HG03439 (cell line): ENCODE data around the gene ZFYVE28.
"Not testable (repeated sequence)": the region's sequence is repeated elsewhere in the genome, so short reads cannot be mapped to it uniquely, and the experiment has no call there.

Experiments
- ATAC-seq: cut with Tn5 transposase; IDR thresholded peaks from one replicate; pipeline ENCODE4 v1.9.1; 2021; ENCODE audit warnings: mild to moderate bottlenecking, moderate library complexity; ENCODE audit not compliant: unreplicated experiment

ZFYVE28 gene

DNA sequence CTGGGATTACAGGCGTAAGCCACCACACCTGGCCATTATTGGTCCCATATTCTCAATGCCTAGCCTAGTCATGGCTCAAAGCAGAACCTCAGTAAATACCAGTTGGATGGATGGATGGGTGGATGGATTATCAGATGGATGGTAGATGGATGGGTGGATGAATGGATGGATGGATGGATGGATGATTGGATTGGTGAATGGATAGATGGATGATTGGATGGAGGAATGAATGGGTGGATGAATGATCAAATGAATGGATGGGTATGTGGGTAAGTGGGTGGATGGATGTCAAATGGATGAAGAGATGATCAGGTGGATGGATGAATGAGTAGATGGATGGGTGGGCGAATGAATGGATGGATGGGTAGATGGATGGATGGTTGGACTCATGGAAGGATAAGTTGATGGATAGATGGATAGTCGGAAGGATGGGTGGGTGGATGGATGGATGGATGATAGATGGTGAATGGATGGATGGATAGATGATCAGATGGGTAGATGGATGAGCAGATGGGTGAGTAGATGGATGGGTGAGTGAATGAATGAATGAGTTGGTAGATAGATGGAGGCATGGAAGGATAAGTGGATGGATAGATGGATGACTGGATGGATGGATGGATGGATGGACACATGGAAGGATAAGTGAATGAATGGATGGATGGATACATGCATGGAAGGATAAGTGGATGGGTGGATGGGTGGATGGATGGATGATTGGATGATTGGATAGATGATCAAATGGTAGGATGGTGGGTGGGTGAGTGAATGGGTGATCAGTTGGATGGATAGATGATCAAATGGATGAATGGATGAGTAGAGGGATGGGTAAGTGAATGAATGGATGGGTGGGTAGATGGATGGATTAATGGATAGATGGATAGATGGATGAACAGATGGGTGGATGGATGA is 28.5 kb upstream of the ZFYVE28 start:
- ATAC-seq: no peak

- ATAC-seq: no peak
Observed at GRCh38 chr4:2445571-2445970, 27.1 kb upstream of the ZFYVE28 start.

- no peak for ATAC-seq
Observed at GRCh38 chr4:2445130-2445529, 26.7 kb upstream of the ZFYVE28 start.

DNA sequence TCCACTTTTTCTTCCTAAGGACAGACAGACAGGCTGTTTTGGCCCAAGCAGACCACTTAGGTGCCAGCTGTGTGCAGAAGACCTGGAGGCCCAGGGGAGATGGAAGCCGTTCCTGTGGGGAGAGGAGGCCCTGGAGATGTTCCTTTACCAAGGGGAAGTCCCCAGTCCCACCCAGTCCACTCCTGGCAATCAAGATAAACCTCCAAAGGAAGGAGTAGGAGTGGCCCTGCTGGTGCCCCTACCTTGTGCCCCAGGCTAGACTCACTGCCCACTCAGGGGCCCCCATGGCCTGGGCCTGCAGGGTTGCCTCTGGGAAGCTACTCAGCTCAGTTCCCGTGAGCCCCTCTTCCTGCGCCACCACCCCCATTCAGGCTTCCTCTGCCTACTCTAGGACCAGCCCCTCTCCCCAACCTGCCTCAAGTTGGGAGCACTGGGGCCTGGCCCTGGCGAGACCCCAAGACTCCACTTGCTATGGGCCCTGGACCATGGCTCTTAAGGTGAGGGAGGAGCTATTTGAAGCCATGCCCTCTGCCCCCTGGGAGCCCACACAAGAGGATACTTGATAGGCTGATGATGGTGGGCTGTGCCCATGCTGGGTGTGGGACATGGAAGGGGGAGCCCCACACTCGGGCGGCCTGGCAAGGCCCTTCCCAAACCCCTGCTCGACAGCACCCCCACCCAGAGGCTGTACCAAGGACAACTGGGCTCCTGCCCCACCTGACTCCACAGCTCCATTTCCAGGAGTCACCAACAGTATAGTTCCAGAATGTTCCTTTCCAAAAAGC is 25.7 kb upstream of the ZFYVE28 start:
- no peak for ATAC-seq

DNA sequence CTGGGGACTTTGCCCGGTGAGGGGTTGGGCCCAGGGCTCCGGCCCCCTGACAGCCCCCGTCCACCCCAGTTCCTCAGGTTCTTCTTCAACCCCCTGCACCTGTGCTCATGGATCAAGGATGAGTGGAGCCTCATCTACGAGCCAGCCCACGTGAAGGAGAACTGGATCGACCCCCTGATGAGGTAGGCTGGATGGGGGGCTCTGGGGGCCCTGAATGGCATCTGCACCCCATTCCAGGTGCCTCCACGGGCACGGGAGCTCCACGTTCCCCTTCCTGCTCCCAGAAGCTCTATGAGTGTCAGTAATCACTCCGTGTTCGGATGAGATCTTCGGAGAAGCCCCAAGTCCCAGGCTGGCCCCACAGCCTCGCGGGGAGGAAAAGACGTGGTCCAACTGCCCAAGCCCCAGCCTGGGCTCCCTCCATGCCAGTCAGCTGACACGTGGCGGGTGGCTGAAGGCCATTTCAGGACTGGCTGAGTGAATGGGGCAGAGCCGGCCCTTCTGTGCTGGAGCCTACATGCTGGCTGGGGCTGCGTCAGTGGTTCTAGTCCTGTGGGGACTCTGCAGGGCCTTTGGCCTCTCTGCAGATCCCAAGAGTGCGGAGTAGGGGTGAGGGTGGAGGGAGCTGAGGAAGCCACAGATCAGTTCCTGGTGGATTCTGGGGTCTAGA is 24.8 kb upstream of the ZFYVE28 start:
- no peak for ATAC-seq

DNA sequence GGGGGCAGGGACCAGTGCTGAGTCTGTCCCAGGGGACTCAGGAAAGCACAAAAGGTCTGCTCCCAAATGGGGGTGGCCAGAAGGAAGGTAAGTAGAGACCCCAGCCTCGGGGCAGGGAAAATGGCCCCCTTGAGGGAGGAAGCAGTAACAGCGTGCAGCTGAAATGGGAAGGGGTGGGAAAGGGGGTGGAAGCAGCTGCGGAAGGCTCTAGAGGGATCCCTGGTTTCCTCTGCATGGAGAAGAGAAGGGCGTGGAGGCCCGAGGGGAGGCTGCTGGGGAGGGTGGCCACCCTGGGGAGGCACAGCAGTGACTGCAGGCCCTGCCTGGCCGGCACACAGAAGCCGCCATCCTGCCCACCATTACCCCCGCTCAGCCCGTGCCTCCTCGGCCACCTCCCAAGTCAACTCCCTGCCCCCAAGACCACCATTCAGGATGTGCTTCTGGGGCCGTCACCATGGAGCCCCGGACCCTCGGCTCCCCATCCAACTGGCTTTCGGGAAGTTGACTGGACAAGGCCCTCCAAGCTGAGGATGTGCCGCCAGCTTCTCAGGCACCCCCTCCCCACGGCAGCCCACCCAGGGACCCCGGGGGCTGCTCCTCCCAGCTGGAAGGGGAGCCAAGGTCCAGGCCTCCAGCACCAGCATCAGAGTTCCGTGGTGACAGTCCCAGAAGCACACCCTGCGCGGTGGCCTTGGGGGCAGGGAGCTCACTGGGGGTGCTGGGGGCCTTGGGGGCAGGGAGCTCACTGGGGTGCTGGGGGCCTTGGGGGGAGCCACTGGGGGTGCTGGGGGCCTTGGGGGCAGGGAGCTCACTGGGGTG is 23.9 kb upstream of the ZFYVE28 start:
- no peak for ATAC-seq

GRCh38 chr4:2441393-2442174 is 23.1 kb upstream of the ZFYVE28 start:
- peak; percentile 87 for ATAC-seq

- ATAC-seq: no peak
Observed at GRCh38 chr4:2438822-2439718, 20.6 kb upstream of the ZFYVE28 start.

- no peak for ATAC-seq
Observed at GRCh38 chr4:2437475-2438215, 19.2 kb upstream of the ZFYVE28 start.

DNA sequence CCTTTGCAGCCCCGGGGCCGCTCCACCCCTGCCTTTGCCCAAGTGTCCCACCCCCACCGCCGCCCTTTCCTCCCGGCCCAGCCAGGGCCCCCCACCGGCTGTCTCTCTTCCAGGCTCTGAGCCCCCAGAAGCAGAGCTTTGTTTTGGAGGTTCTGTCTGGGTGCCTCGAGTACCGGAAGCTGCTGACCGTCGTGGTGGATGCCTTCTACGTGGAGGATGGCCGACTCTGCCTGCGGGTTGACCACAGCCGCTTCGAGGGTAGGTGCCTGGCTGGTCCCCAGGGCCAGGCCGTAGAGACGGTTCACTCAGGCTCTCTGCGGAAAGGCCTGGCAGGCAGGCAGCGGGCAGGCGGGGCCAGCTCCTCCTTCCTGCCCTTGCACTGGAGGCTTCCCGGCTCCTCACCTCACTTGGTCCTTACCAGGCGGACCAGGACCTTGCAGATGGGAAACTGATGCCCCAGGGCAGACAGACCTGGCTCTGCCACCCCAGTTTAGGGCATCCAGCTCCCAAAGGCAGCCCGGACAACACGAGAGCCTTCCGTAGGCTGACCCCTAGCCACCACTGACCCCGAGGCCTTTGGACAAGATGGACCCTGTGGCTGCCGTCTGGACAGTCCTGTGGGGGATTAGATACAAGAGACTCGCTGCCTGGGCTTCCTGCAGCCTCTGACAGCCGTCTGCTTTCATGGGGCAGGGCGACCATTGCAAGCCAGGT is 18.5 kb upstream of the ZFYVE28 start:
- ATAC-seq: no peak

GRCh38 chr4:2436301-2436700 is 17.9 kb upstream of the ZFYVE28 start:
- ATAC-seq: no peak

GRCh38 chr4:2434420-2434819 is 16.0 kb upstream of the ZFYVE28 start:
- ATAC-seq: no peak

GRCh38 chr4:2433609-2434350 is 15.3 kb upstream of the ZFYVE28 start:
- no peak for ATAC-seq

DNA sequence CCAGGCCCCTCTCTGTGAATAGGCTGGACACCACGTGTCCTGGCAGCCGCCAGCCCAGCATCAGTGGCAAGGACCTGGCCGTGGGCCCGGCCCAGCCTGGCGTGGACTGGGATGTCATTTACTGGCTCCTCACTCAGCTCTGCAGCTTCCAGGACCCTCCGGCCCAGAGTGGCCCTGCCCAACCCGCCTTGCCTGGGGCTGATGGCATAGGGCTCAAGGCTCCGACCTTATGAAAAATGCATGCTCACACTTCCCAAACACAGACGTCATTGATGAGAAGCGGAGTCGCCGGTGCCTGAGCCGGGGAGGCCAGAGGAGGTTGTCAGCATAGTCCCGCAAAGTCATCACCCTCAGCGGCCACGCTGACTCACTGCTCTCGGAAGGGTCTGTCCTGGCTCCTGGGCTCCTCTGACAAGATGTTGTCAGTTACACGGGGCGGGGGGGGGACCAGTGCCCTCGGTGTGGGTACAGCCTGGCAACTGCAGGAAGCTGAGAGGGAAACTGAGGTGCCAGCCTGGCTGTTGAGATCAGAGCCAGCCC is 14.6 kb upstream of the ZFYVE28 start:
- ATAC-seq: no peak

GRCh38 chr4:2432004-2432403 is 13.6 kb upstream of the ZFYVE28 start:
- ATAC-seq: no peak

GRCh38 chr4:2429945-2430757 is 11.7 kb upstream of the ZFYVE28 start:
- ATAC-seq: not testable (repeated sequence)
